Measurements from ENCODE around the gene CCSER1.
"Not testable (repeated sequence)": the region's sequence is repeated elsewhere in the genome, so short reads cannot be mapped to it uniquely, and the experiment has no call there.

Gene CCSER1

GRCh38 chr4:91319556-91320268, 1192.5 kb downstream of the CCSER1 start:
- DNase-seq = no peak

DNA sequence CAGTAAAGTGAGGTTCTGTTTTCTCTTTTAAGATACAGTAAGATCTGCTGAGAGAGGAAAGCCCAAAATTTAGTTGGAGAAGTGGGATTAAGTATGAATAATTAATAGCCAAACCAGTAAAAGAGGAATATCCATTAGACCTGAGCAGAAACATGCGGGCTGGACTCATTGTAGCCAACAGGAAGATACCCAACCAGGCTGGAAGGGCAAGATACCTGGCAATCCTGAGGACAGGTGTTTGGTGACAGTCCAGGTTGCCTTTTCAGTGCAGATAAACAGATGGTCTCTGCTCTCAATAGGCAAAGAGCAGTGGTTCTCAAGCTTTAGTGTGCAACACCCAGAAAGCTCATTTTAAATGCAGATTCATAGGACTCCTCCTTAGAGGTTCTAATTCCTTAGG, 1195.8 kb downstream of the CCSER1 start:
- no peak for DNase-seq

- no peak for DNase-seq
Measured at GRCh38 chr4:91325495-91325894, 1198.3 kb downstream of the CCSER1 start.

DNA sequence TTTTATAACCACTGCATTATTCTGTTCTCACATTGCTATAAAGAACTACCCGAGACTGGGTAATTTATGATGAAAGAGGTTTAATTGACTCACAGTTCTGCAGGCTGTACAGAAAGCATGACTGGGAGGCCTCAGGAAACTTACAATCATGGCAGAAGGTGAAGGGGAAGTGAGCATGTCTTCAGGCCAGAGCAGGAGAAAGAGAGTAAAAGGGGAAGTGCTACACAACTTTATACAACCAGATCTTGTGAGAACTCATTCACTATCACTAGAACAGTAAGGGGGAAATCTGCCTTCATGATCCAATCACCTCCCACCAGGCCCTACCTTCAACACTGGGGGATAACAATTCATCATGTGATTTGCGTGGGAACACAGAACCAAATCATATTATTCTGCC, 1199.0 kb downstream of the CCSER1 start:
- DNase-seq = not testable (repeated sequence)

DNA sequence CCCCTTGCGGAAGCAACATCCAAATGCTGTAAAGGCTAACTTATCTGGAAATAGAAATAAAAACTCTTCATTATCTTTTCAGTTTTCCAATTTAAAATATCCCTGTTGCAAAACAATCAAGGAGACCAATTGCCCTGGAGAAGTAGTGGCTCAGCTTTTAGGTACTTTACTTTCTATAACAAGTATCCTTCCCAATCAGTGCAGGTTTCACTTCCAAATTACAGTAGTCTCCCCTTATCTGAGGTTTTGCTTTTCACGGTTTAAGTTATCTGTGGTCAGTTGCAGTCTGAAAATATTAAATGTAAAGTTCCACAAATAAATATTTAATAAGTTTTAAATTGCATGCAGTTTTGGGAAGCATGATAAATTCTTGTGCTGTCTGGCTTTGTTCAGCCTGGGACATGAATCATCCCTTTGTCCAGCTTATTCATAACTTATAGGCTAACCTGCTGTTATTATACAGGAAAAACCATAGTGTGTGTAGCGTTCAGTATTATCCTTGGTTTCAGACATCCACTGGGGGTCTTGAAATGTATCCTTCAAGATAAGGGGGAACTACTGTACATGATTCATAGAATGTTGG, 1203.5 kb downstream of the CCSER1 start:
- no peak for DNase-seq

DNA sequence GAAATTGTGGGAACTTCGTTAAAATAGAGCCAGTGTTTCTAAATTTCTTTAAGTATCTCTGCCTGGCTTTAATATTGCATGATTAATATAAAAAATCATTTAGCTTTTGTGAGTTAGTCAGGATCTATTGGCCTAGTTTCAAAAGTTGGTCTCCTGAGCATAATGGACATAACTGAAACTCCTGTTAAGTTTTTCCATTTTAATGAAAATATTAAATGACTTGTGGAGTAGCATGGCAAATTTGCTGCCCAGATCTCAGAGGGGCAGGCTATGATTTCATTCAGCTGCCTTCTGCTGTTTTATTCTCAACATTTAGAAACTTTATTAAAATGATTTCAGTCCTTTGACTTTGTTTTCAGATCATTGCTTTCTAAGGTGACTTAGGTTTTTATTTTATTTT, 1213.6 kb downstream of the CCSER1 start:
- DNase-seq = no peak

DNA sequence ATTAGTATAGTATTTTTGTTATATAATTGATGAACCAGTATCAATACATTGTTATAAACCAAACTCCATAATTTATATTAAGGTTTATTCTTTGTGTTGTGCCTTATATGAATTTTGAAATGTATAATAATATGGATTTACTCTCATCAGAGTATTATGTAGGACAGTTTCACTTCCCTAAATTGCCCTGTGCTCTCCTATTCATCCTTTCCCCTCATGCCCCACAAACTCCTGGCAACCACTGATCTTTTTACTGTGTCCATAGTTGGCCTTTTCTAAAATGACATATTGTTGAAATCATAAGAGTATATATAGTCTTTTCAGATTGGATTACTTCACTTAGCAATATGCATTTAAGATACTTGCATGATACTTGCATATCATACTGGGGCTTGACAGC, 1218.4 kb downstream of the CCSER1 start:
- no peak for DNase-seq

- not testable (repeated sequence) for DNase-seq
Measured at GRCh38 chr4:91356496-91356895, 1229.3 kb downstream of the CCSER1 start.

- DNase-seq = not testable (repeated sequence)
Measured at GRCh38 chr4:91358016-91358415, 1230.8 kb downstream of the CCSER1 start.

GRCh38 chr4:91358621-91359020, 1231.4 kb downstream of the CCSER1 start:
- not testable (repeated sequence) for DNase-seq

- no peak for DNase-seq
Measured at GRCh38 chr4:91359041-91360031, 1232.1 kb downstream of the CCSER1 start.

DNA sequence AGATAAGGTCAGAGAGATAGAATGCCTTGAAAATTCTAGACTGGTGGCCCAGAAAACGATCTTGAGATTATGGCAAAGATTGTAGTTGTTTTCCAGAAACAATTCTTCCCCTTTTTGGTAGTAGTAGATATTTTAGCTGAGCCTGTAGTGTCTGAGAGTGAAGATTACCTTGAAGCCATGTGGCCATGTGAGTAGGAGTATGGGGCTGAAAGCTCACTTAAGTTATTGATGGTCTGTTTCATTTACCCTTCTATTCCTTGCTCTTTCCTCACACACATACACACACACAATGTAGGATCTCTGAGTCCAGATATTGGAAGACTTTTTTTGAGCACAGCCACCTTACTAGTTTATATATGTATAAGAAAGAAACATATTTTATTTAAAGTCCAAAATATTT, 1234.9 kb downstream of the CCSER1 start:
- no peak for DNase-seq

GRCh38 chr4:91366554-91366953, 1239.4 kb downstream of the CCSER1 start:
- no peak for DNase-seq

- DNase-seq = no peak
Measured at GRCh38 chr4:91369116-91369515, 1241.9 kb downstream of the CCSER1 start.

GRCh38 chr4:91373546-91373945, 1246.4 kb downstream of the CCSER1 start:
- no peak for DNase-seq

DNA sequence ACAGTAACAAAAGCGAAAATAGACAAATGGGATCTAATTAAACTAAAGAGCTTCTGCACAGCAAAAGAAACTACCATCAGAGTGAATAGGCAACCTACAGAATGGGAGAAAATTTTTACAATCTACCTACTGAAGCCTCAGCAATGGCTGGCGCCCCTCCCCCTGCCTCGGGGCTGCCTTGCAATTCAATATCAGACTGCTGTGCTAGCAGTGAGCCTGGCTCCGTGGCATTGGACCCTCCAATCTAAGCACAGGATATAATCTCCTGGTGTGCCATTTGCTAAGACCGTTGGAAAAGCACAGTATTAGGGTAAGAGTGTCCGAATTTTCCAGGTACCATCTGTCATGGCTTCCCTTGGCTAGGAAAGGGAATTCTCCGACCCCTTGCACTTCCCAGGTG, 1278.2 kb downstream of the CCSER1 start:
- DNase-seq = not testable (repeated sequence)

GRCh38 chr4:91422011-91422410, 1294.8 kb downstream of the CCSER1 start:
- DNase-seq = no peak

DNA sequence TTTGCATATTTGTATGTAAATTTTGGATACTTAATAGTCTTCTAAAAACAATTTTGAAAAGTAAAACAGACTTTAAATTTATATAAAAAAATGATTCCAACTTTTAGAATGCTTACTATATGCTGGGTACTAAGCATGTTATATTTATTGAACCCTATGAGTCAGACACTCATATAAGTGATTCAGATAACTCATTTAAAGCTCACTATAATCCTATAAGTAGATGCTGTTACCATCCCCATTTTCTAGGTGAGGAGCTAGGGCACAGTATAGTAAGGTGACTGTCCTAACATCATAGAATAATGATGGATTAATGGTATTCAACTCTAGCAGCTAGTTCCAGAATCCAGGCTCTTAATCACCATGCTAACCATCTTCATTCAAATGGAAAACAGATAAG, 1299.5 kb downstream of the CCSER1 start:
- no peak for DNase-seq

GRCh38 chr4:91427171-91427570, 1300.0 kb downstream of the CCSER1 start:
- DNase-seq = no peak

- DNase-seq = no peak
Measured at GRCh38 chr4:91434631-91435030, 1307.4 kb downstream of the CCSER1 start.

- no peak for DNase-seq
Measured at GRCh38 chr4:91436556-91436955, 1309.4 kb downstream of the CCSER1 start.

GRCh38 chr4:91447168-91447567, 1320.0 kb downstream of the CCSER1 start:
- no peak for DNase-seq

DNA sequence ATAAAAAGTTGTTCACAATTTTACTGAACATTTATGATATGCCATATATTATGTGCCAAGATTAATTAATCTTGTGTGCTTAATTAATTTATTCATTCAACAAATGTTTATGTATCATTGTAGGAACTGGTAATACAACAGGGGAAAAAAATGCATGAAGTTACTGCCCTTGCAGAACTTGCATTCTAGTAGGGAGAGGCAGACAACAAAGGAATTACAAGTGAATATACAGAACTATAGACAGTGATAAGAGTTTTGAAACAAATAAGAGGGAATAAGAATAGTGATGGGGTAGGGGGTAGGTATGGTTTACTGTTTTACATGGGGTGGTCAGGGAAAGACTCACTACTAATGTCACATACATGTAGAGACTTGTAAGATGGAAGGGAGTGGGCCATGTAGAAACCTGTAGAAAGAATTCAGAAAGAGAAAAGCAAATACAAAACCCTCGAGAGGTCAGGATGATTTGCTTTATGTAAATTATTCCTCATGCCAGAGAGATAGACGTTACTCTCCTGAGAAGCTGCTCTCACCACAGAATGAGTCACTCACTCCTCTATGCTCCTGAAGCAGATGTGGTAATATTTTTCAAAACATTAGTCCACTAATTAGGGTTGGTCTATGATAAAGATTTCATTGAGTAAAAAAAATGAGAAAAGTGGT, 1321.6 kb downstream of the CCSER1 start:
- no peak for DNase-seq

Measured in NCI-H345 (cell line).